NCI-H82 treated with DMSO at 0.1 percent for 48 hours (cell line): ENCODE data around the gene SLC18A3.

Source experiments
- DNase-seq: peaks from one replicate; lab custom pipeline; 2025; ENCODE audit not compliant: unreplicated experiment; lab: John Stamatoyannopoulos, UW

SLC18A3 gene

DNA sequence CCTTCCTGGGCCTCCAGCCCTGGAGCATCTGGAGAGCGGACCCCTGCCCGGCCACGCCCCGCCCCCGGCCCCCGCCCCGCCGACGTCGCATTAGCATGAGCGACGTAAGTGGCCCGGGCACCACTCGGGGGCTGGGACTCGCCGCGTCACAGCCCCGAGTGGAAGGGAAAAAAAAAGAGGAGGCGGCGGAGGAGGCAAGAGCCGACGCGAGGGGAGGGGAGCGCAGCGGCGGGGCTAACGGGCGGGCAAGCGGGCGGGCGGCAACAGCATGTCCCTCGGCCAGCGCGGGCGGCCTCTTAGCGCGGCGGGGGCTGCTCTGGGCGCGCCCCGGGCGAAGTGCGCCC is at the start of gene SLC18A3:
SLC18A3 (plus strand) TSS at position 197 of the 344 bp plus-strand sequence. CDS start 431 bp downstream, outside the sequence.
- peak; percentile 34 for DNase-seq

DNA sequence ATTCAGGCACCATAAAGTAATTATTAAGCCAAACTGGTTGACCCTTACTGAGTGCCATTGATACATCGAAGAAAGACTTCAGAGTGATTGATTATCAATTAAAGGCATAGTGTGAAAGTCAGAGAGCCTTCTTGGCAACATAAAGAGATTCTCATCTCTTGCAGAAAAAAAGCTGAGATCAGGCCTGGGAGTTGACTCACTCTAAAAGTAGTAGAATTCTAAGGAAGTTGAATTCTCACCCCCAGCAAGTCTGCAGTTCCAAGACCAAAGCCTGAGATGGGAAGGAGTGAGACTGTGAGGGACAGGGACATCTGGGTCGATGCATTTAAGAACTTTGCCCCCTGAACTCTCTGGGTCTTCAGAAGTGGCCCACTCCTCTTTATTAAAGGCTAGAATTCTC is 49.6 kb upstream of the SLC18A3 start:
- no peak for DNase-seq

DNA sequence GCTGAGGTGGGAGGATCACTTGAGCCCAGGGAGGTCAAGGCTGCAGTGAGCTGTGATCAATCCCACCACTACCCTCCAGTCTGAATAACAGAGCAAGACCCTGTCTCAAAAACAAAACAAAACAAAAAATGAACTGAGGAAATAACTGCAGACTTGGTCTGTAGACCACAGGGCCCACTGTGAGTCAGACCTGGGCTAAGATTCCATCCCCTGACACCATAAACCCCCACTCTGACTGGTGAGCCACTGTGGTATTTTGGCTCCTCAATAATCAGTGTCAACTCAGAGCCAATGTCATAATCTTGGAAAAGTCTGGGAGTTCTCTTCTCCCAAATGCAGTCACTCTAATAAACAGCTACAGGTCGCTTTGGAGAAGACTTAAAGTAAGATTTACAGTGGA is 47.2 kb upstream of the SLC18A3 start:
- no peak for DNase-seq

GRCh38 chr10:49564461-49565009 is 45.6 kb upstream of the SLC18A3 start:
- DNase-seq = no peak

- DNase-seq = no peak
These were observed 42.3 kb upstream of the SLC18A3 start for GRCh38 chr10:49567810-49568209.

DNA sequence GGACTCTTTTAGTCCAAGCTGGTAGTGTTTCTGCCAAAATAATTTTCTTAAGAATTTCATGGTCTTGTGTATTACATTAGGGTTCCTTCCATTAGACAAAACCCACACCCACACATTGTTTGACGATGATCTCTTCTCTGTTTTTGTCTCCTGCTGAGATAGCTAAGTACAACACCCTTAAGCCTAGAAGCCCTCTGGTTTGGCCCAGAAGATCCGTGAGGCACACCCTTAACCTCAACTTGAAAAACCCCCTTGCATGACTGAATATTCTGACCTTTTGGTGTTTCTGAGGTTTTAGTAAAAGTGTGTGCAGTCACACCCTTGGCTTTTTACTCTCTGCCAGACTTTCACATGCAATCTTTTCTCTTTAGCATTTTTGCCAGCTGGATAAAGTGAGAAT is 41.9 kb upstream of the SLC18A3 start:
- no peak for DNase-seq

- DNase-seq = no peak
These were observed 41.0 kb upstream of the SLC18A3 start for GRCh38 chr10:49569031-49569631.

GRCh38 chr10:49571388-49571787 is 38.7 kb upstream of the SLC18A3 start:
- DNase-seq = no peak

- DNase-seq = no peak
These were observed 37.5 kb upstream of the SLC18A3 start for GRCh38 chr10:49572594-49573114.

DNA sequence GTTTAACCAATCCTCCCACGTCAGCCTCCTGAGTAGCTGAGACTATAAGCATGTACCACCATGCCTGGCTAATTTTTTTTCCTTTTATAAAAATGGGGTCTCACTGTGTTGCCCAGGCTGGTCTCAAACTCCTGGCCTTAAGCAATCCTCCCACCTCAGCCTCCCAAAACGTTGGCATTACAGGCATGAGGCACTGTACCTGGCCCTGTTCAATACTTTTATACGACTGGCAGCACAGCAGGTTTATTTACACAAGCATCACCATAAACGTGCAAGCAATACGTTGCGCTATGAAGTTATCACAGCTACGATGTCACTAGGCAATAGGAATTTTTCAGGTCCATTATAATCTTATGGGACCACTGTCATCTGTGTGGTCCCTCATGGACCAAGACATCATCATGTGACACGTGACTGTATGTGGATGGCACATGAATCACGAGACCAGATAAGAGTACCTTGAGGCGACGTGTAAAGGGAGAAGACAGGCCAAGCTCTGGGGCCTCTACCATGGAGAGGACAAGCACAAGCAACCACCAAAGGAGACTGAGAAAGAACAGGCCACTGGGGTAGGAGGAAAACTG is 34.5 kb upstream of the SLC18A3 start:
- no peak for DNase-seq

- DNase-seq = no peak
These were observed 32.8 kb upstream of the SLC18A3 start for GRCh38 chr10:49577182-49577925.

GRCh38 chr10:49578392-49578791 is 31.7 kb upstream of the SLC18A3 start:
- DNase-seq = no peak

DNA sequence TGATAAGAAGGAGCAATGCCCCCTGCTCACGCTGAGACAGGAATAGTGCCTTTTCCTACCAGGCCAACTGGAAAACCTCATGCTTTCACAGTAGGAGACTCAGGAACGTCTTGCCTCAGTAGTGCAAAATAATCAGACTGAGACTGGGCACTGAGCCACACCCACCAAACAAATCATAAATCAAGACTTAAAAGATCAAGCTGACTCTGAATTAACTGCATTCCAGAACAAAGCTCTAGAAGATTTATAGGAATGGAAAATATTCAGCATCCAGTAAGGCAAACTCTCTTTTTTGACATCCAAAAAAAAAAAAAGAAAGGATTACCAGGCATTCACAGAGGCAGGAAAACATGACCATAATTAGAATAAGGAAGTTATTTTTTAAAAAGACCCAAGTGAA is 30.5 kb upstream of the SLC18A3 start:
- no peak for DNase-seq

- DNase-seq = no peak
These were observed 24.7 kb upstream of the SLC18A3 start for GRCh38 chr10:49585387-49585786.

- DNase-seq = no peak
These were observed 22.1 kb upstream of the SLC18A3 start for GRCh38 chr10:49587981-49588380.

GRCh38 chr10:49592726-49593563 is 17.2 kb upstream of the SLC18A3 start:
- DNase-seq = no peak

DNA sequence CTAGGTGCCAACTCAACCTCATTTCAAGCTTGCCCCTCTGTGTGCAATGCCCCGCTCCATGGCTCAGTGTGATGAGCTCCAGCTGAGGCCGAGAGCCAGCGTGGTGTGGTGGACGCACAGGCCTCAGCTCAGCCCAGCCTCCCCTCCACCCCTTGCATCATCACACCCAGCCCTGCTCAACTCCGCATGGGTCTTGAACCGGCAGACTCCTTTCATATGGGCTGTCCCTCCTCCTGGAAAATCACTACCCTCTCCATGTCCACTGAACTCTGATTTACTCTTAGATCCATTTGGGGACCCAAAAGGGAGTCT is 16.6 kb upstream of the SLC18A3 start:
- DNase-seq = no peak

DNA sequence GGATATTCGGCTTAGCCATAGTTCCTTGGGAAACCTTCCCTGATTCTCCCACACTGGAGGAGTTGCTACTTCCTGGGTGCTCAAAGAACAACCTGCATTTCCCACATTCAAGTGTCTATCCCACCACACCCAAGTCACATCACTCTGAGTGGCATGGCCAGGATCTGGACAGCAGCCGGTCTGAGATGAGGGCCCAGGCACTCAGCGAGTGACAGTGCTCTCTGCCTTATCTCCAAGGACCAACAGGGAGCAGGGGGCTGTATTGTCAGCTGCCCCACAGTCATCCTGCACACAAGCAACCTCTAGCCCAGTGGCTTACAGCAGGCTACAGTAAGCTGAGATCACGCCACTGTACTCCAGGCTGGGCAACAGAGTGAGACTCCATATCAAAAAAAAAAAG is 16.1 kb upstream of the SLC18A3 start:
- no peak for DNase-seq

- peak; percentile 8 for DNase-seq
These were observed 15.5 kb upstream of the SLC18A3 start for GRCh38 chr10:49594594-49594993.

DNA sequence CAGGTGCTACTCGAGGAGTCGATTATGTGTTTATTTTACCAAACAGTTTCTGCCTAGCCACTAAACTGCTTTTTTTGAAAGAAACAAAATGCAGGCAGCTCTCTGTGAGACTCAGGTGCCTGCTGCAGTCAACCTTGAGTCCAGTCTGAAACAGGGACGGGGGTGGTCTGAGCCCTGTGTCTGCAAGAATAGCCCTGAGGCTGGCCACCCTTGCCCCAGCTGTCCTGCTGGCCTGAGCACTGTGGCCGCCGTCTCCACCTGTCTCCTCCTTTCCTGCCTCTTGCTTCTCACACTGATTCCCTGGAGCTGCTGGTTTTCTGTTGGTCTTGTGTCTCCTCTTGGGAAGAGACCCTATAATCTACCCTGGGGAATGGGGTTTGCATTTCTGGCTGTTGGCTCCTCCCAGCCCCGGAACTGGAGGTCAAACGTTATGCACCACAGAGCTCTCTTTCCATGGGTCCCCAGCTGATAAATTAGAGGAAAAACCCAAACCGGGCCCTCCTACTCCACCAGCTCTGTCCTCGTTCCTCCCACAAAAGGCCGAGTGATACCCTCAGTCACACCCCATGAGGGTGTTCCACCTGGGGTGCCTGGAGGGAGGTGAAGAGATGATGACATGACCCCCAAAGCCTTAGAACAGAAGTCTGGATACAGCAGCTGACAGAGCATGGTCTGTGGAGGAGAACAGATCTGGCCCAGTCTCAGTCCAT is 15.0 kb upstream of the SLC18A3 start:
- no peak for DNase-seq
